Epidermal melanocyte (primary cell): ENCODE results near the gene NSD2.

Source experiments
- DNase-seq: peaks from one replicate; pipeline ENCODE4 v3.0.0; 2011; ENCODE audit warnings: low spot score; ENCODE audit not compliant: insufficient read length

The NSD2 gene

DNA sequence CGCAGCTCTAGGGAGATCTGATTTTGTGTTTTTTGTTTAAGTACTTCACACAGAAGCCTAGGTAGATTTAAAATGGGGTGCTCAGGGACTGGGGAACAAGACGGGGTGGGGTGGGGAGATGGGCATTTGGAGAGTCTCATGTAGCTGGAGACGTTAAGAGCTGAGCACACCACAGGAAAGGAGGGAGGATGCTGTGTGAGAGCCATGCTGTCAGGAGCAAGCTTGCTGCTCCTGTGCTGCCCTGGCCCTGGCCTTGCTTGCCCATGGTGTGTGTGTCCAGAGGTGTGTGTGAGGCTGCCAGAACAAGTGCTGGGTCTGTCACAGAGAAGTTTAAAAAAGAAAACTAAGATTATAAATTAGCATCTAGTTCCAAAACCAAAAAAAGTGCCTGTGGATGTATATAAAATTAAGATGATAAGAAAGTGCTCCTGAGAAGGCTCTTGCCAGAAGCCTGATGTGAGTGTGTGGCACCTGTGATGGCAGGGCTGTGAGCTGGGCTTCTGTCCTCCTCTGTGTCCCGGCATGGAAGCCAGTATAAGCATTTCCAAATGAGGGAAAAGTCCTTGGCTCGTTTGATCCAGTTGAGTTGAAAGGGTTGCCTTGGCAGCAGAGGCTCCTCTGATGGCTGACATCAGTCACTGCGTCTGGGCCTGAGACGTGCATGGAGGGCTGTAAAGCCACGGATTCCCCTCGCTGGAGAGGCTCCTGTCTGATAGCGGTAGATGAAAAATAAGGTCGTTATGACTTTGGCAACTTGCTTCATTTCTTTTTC is 74.1 kb downstream of the NSD2 start:
- no peak for DNase-seq

DNA sequence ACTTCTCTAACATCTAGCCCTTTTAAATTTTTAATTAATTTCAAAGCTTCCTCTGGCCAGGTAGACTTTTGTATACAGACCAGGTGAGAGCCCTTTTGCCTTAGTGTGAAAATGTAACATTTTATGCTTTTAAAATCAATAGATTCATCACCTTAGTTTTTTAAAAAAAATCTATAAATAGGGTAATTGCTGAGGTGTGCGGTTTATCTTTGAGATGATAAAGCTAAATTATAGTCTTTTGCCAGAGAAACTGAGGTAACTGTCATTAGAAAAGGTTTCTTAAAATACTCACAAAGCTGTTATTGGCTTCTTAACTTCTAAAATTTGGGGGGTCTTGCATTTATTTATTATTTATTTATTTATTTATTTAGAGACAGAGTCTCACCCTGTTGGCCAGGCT is 74.7 kb downstream of the NSD2 start:
- DNase-seq = no peak

DNA sequence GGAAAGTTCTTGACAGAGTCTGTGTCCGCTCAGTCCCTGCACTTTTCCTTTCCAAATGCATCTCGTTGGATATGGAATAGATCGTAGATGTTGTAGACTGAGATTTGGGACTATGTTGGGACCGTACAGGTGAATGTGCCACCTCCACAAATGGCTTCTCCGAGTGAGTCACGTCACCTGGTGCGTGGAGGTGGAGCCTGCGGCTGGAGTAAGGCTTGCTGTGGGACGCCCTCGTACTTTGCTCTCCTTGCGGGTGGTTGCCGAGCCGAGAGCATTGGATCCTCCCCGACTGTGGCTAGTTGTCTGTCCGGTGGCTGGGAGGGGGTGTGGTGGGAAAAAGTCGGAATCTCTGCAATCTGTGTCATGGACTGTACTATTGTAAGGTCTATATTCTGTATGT is 77.0 kb downstream of the NSD2 start:
- DNase-seq = no peak

DNA sequence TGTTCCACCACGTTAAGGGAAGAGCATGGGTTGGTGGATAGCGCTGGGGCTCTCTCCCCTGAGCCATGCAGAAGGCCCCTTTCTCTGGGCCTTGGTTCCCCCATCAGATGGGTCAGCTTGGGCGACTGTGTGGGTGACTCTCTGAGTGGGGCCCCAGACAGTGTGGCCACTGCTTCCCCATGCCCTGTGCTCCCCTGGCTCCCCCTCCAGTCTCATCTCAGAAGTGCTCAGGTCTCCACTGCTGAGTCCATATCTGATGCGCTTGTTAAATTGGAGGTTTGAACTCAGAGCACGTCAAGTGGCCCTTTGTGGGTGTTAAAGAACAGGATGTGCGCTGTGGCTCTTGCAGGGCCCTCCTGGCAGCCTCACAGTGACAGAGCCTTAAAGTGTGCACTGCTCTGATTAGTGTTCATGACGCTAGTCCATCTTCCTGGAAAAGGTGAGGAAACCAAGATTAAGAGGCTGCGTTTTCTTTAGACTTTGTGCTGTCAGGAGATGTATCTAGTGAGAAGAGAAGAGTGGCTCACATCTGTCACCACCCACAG is 77.8 kb downstream of the NSD2 start:
- DNase-seq = no peak

DNA sequence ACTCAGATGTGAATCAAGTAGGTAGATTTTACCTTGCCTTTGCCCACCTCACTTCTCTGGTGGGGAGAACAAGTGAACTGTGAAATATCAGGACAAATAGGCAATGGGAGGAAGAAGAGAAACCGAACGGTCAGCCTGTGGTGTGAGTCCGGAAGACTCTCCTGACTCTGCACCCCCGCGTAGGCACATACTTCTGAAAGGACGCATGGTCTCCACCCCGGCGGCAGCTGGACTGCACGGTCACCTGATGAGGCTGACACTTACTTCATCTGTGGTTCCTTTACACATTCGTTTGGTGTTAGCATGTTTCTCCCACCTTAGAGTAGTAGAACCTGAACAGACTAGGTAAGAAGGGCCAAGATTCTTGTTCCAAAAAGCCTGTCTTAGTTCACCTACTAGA is 79.2 kb downstream of the NSD2 start:
- DNase-seq = no peak

DNA sequence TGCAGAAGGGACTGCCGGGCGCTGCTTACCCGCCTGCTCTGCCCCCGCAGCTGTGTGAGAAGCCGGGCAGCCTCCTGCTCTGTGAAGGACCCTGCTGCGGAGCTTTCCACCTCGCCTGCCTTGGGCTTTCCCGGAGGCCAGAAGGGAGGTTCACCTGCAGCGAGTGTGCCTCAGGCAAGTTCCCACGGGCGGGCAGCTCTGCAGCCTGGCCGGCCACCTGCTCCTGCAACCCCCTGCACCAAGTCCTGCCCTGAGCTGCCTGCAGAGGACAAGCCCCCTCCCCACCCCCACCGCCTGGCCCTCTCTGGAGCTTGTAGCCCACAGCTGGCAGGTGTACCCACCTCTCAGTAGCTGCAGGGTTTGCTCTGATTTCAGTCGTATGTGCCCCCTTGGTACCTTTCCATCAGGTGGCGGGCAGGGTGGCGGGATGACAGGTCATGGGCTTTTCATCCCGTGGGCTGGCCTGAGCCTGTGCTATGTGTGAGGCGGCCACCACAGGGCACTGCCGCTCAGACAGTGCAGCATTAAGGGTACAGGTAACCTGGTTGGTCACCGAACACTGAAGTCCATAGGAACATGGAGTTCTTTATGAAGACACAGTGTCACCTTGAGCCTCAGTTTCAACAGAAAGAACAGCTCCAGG is 81.0 kb downstream of the NSD2 start:
- no peak for DNase-seq

DNA sequence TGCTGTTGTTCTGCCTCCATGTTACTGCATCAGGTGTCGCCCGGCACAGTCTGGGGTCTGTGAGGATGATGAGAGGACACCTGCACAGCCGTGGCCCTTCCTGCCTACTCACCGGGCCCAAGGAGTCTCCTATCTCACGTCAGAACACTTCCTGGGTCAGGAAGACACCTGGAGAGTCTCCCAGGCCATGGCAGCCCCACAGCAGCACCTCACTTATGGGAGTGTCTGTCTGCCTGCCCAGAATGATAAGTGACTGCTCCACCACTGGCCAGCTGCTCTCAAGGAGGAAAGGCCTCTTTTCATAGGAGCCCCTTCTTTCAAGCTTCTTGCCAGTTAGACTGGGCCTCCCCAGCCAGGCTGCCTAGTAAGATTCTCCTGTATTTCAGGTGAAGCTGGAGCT is 81.5 kb downstream of the NSD2 start:
- DNase-seq = no peak

DNA sequence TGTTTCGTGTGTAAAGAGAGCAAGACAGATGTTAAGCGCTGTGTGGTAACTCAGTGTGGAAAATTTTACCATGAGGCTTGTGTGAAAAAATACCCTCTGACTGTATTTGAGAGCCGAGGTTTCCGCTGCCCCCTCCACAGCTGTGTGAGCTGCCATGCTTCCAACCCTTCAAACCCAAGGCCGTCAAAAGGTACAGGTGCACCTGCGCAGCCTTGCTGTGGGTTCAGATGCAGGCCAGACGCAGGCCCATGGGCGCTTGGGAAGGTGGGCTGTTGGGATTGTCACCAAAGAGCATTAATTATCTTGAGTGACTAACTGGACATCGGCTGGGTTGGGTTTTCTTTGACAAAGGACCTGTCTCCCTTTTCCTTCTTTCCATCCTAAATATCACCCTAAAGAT is 82.1 kb downstream of the NSD2 start:
- DNase-seq = no peak

DNA sequence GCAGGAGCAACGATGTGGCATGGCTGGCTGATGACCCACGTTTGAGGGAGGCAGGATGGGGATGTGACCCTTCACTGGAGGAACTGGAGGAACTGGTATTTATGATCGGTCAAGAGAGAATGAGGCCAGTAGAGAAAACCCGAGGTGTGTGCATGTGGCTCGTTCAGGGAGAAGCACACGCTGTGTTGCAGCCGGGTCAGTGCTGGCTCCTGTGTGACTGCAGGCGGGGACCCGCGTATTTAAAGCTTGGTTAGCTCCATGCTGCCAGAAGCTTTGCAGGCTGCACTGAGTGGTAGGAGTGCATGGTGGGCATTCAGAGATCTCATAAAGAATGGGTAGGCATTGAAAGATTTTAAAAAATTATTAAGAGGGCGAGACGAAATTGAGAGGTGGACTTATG is 85.4 kb downstream of the NSD2 start:
- no peak for DNase-seq

DNA sequence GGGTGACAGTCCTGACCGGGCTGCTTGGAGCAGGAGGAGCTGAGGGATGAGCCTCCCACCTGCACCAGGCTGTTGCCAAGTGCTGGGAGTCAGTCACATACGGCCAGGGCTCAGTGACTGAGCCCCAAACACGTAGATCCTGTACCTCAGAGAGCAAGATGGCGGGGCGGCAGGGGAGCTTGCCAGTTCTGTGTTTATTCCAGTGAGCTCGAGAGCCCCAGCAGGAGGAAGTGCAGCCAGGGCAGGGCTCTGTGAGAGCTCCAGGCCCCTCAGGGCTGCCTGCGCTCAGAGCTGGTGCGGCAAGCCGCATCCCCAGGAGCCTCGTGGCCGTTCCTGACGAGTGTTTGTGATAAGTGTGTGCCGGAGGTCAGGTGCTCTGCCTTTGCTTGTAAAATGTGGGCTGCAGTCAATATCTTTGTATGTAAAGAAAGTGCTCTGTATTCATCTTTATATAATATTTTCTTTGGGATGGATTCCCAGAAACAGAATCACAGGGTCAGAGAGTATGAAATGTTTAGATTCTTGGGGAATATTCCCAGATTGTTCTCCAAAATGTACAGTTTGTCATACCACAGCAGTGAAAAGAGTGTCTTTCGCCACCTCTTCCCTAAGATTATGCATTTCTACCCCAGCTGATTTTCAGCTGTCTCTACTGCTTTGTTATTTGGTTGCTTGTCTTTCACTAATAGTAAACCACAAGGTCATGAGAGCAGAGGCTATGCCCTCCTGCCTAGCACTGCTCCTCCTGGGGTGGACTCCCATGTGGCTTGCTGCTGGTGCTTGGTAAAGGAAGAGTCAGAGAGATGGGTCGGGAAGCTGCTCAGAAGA is 87.3 kb downstream of the NSD2 start:
- DNase-seq = no peak

DNA sequence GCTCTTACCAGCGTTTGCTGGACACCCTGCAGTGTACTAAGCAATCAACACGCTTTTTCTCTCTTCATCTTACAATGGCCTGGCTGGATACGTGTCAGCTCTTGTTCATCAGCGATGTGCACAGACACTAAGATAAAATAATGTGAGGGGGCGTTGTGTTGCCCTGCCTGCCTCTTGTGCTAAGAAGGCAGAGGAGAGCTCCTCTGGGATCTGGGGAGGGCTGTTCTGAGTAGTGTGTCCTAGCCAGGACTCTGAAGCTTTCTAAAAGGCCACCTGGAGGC is 87.9 kb downstream of the NSD2 start:
- no peak for DNase-seq

DNA sequence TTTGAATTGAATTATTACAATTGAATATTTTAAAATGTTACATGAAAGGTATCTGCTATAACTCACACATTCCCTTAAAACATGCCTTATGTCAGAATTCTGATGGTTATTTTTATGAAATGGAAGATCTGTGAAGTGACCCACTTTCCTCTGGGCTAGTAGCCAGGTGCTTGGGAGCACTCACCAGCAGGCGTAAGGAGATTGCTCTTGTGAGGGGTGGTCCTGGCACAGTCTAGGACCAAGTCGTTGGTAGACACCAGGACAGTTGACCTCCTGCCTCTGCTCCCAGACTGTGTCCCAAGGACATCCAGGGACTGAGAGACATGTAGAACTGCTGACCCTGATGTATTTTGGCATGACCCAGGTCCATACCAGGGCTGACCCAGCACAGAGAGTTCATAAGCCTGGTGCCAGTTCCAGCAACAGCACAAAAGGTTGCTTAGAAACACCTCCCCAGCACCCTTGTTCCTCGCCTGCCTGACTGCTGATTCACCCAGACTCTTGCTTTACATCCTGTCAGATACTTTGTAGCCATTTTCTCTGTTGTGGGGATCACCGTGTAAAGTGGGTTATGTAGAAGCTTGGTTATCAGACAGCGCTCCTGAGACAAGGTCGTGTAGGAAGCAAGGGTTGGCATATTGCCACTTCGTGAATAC is 89.1 kb downstream of the NSD2 start:
- DNase-seq = no peak

DNA sequence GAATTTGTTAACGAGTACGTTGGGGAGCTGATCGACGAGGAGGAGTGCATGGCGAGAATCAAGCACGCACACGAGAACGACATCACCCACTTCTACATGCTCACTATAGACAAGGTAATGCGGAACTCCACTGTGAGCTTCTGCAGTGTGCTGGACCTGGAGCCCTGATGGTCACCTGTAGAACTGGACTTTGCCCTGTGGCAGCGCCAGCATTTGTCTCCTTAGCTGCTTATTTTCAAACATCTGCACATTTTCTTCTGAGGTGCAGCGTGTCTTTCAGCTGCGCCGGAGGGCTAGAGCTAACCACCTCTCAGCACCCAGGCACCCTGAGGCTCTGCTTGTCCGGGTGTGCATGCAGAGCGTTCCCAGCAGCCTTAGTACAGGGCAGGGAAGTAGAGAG is 89.8 kb downstream of the NSD2 start:
- DNase-seq = no peak

DNA sequence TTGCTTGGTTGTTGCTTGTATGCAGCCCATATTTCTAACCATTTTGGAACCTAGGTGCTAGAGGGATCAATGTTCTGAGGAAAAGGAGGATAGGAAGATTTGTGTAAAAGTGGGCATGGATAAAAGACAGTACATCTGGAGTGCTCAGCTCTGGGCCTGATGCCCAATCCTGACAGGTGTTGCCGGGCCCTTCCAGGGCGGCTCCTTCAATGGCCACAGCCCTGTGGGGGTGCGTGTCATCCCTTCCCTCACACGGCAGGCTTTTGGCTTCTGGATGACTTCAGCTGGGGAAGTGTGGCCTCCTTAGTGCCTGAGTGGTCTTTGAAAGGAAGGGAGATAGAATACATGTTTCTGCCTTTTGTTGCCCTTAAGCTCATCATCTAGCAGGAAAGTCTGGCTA is 90.4 kb downstream of the NSD2 start:
- no peak for DNase-seq

DNA sequence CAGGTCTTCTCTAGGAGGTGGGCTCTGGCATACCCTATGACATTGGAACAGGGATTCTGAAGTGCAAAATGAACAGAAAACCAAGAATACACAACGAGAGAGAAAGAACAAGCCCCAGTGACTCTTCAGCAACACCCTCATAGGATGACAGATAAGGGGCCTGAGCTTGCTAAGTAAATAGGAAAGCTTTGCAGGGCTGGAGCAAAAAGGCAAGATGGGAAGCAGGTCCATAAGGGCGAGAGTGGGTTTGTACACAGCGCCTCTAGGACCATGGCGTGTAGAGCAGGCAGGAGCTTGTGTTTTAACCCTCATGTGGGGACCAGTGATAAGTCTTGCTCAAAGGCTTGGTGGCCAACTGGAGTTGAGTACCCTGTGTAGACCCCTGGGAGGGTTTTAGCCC is 91.8 kb downstream of the NSD2 start:
- no peak for DNase-seq

DNA sequence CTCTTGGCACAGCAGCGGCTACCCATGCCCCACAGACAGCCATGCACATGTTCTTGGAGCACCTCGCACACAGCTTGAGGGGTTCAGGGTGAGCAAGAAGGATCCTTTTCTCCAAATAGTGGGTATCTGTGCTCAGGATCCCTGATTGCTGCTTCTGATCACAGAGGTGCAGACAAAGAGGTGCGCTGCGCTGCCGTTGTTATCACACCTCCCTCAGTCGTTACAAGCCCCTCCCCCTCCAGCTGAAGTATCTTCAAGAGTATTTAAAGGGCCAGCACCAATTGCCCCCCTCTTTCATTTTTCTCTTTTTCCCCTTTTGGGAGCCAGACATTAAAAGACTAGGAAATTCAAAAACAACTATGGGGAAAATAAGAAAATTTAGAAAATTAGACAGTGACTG is 93.2 kb downstream of the NSD2 start:
- DNase-seq = no peak

DNA sequence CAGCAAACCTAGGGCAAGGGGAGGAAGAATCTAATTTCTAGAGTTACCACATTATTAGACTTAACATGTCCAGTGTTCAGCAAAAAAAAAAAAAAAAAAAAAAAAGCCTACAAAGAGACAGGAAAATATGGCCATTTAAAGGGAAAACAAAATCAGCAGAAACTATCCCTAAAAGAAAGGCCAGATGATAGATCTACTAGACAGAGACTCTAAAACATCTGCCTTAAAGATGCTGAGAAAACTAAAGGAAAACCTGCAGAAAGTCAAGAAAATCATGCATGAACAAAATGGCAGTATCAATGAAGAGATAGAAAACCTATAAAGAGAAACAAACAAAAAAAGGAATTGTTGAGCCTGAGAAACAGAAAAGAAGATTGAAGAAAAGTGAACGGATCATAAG is 93.8 kb downstream of the NSD2 start:
- no peak for DNase-seq

DNA sequence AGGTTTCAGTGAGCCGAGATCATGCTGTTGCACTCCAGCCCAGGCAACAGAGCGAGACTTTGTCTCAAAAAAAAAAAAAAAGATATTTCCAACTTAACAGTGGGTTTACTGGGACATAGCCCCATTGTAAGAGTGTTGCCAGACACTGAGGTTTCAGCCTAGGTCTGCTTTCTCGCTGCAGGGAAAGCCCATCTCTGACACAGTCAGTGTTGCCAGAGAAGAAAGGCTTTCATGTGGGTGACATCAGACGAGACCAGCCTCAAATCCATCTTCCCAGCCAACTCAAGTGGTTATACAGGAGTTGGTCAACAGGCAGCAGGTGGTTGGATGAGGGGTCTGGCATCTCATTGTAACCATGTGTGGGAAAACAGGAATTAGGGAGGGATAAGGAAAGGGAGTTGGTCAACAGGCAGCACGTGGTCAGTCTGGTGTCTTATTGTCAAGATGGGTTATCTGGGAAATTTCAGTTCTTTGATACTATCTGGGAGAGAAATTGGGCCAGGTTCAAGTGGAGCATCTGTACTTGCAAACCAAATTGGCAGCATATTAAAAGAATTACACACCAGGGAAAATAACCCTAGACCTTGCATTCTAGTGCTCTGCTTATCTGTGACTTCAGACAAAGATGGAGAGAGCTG is 96.4 kb downstream of the NSD2 start:
- DNase-seq = no peak

DNA sequence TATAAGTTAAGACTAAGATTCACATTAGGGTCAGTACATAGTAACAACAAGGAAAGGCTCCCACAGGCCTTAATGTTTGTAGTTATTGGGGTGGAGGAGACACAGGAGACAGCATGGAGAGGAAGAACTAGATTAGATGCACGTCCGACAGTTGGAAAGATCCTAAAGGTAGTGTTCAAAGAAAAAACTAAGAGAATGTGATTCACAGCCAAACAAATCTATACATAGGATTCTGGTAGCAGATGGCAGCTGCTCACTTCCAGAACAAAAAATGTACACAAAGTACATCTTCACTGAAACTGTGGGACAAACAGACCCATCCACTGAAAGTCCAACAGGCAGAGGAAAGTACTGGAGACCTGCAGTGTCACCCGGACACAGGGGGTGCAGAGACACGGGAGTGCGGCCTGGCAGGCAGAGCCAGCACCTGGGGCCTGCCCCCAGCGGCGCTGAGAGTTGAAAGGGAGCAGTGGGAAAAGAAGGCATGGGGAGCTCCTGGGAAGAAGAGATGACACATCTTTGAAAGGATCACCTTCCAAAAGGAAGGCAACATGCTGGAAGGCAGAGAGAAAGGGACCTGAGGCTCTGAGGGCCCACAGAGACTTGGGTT is 97.6 kb downstream of the NSD2 start:
- no peak for DNase-seq

DNA sequence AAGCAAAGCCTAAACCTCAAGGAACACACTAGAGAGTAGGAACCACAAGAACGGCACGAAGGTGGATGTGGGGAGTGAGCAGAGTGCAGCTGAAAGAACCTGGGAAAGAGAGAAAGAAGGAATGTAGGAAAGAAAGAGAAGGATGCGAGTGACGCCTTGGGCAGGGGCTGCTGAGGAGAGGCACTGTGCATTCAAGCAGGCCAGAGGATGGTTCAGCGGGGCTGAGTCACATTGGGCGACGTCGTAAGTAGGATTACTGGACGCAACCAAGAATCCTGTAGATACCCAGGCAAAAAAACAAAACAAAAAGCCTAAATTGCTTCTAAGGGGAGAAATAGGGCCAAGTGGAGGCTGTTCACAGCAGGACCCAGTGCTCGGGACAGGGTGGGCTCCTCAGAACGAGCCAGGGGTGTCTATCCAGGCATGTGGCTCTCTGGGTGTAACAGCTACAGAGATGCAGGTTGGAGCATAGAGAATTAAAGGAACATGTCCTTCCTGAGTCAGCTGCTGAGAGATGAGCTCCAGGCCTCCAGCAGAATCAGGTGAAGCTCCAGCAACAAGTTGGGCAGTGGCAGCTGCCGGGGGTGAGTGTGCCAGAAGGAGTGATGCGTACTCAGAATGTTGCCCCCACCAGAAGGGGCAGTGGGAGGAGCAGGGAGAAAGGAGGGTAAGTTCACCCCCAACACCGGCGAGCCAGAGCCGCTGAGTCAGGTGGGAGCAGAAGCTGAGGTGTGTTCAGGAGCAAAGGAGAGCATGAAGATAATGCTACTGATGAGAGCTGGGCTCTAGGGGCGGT is 98.9 kb downstream of the NSD2 start:
- no peak for DNase-seq
